T1000 (cell line): ENCODE results near the gene SYNGR4.
A peak's percentile ranks its signal among the peaks of the same experiment; 100 is the strongest.

Experiments used
- DNase-seq: peaks from one replicate; lab custom pipeline; 2025; ENCODE audit warnings: mixed read lengths; lab: John Stamatoyannopoulos, UW

Gene SYNGR4

DNA sequence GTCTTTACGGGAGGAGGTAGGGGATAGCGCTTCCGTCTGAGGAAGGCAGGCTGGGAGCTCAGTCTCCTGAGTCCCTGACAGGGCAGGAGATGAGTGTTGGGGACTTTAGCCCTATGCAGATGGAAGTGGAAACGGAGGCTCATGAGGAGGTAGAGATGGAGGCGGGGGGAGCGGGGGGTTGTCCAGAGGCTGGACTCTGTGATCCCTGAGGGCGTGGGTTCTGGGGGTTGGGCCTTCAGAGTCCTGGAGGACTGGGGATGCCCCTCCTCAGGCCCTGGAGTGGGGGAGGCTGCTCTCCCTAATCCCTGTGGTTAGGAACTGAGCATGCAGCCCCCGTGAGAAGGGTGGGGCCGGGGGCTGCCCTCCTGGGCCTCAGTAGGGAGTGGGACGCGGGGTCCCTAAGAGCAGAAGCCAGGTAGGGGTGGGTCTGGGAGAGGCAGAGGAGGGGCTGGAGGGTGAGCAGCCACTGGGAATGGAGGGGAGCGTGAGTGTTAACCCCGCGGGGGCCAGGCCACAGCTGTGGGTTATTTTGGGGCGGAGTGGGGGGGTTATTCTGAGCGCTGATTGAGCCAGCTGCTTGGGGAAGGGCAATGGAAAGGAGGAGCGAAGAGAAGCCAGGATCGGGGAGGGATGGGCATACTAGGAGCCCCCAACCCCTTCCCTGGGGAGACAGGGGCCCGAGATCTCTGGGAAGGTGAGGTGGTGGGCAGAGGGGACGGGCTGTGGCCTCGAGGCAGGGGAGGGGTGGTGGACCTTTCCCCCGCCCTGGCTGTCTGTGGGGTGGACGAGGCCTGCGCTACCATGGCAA is 32.1 kb downstream of the SYNGR4 start:
- DNase-seq, result no peak

DNA sequence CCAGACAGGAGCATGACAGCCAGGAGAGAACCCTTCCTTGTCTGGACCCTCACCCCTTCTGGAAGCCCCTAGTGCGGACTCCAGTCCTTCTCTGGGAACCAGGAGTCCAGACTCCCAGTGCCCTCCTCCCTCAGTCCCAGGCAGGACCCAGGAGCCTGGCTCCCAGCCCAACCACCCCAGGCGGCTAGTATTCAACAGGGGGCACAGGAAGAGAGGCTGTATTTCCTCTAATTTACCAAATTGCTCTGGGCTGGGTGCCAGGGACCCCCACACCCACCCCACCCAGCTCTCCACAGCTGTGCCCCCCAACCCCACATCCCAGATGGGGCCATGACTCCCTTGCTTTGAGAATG is 32.6 kb downstream of the SYNGR4 start:
- DNase-seq, result no peak

DNA sequence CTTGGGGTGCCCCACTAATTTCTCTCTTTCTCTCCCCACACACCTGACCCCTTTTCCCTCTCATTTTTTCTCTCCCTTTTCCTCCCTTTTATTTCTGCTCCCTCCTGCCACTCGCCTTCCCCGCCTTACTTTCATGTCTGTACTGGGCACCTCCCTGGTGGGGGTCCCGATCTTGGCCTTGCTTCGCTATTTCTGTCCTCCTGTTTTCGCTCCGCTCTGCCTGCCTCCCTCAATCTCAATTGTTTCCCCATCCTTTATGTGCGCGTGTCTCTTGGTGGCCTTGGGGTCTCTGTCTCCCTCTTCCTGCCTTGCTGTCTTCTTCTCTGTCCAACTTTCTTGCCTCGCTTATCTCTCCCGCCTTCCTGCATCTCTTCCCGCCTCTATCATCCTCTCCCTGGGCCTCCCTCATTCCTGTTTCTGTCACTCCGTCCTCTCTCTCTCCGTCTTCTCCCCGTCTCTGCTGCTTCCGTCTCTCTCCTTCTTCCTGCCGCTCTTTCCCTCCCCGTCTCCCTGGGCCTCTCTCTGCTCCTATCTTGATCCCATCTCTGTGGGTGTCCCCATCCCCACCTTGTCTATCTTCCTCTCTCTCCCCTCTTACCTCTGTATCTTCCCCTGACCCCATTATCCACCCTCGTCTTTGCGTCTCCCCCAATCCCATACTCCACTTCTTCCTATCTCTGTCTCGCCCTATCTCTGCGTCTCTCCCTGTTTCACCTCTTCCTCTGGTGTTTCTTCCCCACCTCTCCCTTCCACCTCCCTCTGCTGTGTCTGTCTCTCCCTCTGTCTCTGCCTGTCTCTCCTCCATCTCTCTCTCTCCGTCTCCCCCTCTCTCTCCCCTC is 33.3 kb downstream of the SYNGR4 start:
- no peak for DNase-seq

DNA sequence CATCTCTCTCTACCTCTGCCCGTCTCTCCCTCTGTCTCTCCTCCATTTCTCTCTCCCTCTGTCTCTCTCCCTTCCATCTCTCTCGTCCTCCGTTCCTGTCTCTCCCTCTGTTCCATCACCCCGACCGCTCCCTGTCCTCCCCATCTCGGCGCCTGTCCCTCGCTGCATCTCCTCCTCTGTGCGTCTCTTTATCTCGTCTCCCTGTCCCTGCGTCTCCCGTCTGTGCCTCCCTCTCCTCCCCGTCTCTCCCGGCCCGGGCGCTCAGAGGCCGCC is 33.9 kb downstream of the SYNGR4 start:
- no peak for DNase-seq

DNA sequence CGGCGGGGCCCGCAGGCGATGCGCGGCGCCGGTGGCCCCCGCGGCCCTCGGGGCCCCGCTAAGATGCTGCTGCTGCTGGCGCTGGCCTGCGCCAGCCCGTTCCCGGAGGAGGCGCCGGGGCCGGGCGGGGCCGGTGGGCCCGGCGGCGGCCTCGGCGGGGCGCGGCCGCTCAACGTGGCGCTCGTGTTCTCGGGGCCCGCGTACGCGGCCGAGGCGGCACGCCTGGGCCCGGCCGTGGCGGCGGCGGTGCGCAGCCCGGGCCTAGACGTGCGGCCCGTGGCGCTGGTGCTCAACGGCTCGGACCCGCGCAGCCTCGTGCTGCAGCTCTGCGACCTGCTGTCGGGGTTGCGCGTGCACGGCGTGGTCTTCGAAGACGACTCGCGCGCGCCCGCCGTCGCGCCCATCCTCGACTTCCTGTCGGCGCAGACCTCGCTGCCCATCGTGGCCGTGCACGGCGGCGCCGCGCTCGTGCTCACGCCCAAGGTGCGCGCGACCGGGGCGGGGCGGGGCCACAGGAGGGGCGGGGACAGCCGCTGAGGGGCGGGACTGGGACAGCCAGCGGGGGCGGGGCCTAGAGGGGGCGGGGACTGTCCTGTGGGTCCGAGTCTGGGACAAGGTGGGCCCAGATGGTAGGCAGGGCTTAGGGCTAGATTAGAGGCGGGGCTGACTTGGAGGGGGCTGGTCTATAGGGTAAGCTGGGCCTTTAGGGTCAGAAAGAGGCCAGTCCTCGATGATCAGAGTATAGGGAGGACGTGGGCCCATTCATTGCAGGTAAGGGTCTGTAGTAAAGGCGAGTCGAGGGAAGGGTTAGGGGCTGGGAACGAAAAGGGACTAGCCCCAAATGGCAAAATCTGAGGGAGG is 34.4 kb downstream of the SYNGR4 start:
- peak; percentile 82 for DNase-seq

DNA sequence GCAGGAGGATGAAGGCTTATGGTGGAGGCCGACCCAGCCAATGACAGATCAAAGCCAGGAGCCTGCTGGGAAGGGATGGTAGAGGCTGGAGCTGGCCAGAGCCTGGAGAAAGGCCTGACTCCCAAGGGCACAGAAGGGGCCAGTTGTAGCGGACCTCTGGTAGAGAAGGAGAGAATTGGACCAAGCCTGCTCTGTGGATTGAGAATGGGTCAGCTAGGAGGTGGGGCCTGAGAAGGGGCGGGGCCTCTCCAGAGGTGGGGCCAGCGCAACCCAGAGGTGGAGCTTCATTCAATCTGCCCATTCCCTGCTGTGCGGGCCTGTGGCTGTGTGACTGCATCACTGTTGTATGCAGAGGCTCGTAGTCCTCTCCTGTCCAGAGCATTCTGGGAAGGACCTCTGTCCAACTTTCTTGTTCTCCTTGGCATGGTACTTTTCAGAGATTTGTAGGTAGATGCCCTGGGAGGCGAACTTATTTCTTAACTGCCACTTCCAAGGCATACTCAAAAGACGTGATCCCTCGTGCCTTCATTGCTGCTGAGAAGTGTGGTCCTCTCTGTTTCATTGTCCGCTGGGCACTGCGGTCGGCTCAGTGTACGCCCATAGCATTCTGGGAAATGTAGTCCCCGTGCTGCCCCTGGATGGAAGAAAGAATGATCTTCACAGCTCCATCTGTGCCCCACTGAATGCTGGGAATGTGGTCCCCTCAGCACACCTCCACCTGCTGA is 36.0 kb downstream of the SYNGR4 start:
- DNase-seq, result peak; percentile 66

DNA sequence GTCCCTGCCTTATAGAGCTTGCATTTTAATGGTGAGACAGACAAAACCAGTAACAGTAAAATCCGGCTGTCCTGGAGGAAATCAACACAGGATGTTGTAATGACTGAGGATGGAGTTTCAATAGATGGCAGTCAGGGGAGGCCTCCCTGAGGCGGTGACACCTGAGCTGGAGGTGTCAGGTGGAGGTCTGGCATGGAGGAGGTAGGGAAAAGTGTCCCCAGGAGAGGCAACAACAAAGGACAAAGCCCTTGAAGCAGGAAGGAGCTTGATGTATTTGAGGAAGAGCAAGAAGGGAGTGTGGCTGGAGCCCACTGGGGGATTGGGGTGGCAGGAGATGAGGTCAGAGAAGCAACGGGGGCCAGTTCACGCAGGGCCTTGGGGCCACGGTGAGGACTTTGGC is 37.1 kb downstream of the SYNGR4 start:
- no peak for DNase-seq

DNA sequence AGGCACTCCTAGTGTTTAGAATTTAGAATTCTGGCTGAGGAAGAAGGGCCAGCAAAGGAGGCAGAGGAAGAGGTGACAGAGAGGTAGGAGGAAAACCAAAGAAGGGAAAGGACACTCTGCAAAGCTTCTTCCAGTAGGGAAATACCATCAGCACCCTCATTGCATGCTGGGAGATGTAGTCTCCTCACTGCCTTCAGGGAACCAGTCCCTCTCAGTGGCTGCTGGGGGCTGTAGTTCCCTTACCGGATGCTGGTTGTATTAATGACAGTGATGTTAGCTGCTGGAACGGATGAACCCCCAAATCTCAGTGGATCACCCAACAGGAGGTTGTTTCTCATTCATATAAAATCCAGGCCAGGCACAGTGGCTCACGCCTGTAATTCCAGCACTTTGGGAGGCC is 39.4 kb downstream of the SYNGR4 start:
- no peak for DNase-seq

DNA sequence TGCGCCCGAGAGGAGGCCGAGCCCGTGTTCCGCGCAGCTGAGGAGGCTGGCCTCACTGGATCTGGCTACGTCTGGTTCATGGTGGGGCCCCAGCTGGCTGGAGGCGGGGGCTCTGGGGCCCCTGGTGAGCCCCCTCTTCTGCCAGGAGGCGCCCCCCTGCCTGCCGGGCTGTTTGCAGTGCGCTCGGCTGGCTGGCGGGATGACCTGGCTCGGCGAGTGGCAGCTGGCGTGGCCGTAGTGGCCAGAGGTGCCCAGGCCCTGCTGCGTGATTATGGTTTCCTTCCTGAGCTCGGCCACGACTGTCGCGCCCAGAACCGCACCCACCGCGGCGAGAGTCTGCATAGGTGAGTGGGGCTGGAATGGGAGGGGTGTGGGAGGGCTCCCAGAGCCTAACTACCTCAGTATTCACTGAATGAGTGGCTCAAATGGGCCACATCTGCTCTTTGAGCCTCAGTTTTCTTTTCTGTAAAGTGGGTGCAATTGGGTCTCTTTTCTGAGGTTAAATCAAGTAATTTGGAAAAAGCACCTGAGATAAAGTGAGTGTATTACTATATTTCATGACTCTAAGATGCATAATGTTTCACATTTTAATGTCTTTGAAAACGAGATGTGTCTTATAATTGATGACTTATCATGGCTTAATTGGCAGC is 41.0 kb downstream of the SYNGR4 start:
- DNase-seq, result no peak

DNA sequence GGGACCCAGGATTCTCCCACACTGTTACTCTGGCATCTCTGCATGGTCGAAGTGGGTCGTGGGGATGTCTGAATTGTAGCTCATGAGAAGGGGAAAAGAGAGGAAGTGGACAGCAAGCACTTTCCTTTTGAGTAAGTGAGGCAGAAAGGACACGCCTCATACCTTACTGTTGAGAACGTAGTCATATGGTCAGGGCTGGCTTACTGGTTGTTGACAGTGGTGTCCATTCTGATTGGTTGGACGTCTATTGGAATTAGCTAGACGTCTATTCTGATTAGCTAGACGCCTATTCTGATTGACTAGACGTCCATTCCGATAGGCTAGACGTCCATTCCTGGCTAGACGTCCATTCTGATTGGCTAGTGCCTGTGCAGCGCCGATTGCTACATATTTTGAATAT is 41.7 kb downstream of the SYNGR4 start:
- no peak for DNase-seq

DNA sequence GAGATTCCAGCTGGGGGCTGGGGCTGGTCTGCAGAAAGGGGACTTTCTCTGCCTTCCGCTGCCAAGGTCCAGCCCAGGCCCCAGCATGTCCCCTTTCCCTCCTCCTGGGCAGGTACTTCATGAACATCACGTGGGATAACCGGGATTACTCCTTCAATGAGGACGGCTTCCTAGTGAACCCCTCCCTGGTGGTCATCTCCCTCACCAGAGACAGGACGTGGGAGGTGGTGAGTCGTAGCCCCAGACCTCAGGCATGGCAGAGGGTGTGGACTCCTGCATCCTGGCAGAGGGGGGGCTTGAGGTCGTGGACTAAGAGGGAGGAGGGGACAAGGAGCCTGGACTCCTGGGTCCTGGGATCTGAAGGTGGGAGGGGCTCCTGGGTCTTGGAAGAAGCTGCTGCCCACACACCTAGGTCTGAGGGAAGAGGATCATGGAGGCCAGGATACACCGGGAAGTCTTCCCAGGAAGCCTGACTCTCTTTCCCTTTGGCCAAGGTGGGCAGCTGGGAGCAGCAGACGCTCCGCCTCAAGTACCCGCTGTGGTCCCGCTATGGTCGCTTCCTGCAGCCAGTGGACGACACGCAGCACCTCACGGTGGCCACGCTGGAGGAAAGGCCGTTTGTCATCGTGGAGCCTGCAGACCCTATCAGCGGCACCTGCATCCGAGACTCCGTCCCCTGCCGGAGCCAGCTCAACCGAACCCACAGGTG is 49.9 kb downstream of the SYNGR4 start:
- no peak for DNase-seq

DNA sequence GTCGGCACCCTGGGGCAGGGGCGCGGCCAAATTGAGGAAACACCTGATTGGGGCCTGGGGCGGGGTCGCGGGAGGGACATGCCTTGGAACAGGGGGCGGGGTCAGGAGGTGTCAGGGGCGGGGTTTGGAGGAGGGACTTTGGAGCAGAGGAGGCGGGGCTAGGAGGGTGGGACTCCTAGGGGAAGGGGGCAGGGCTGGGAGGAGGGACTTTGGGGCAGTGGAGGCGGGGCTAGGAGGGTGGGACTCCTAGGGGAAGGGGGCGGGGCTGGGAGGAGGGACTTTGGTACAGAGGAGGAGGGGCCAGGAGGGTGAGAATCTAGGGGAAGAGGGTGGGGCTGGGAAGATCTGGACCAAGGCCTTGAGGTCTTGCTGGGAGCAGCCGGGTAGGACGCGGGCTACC is 51.2 kb downstream of the SYNGR4 start:
- no peak for DNase-seq

DNA sequence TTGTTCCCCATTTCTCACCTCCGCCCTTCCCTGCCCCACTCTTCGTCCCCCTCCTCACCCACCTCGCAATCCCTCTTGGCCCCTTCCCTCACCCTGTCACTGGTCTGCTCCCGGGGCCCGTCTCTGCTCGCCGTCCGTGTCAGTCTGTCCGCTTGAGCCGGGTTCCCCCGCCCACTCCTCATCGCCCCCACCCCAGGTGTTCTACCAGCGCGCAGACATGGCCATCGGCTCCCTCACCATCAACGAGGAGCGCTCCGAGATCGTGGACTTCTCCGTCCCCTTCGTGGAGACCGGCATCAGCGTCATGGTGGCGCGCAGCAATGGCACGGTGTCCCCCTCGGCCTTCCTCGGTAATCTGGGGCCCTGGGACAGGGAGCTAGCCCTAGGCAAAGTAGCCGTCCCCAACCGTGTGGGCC is 51.6 kb downstream of the SYNGR4 start:
- no peak for DNase-seq

DNA sequence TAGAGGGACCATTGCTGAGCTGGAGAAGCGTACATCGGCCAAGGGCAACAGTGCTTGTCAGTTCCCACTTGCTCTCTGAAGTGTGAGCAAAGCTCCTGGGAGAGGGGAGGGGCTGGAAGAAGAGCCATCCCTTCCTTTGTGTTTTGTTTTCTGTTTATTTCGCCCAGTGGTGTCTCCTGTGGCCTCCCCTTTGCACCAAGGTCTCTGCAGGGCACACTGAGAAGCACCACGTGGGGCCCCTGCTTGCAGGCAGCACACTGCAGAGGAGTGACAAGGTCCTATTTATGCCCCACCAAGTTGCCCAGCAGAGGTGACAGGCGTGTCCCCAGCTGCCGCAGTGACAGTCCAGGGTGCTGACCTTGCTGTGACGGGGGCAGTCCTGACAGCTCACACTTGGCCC is 53.3 kb downstream of the SYNGR4 start:
- DNase-seq, result no peak

DNA sequence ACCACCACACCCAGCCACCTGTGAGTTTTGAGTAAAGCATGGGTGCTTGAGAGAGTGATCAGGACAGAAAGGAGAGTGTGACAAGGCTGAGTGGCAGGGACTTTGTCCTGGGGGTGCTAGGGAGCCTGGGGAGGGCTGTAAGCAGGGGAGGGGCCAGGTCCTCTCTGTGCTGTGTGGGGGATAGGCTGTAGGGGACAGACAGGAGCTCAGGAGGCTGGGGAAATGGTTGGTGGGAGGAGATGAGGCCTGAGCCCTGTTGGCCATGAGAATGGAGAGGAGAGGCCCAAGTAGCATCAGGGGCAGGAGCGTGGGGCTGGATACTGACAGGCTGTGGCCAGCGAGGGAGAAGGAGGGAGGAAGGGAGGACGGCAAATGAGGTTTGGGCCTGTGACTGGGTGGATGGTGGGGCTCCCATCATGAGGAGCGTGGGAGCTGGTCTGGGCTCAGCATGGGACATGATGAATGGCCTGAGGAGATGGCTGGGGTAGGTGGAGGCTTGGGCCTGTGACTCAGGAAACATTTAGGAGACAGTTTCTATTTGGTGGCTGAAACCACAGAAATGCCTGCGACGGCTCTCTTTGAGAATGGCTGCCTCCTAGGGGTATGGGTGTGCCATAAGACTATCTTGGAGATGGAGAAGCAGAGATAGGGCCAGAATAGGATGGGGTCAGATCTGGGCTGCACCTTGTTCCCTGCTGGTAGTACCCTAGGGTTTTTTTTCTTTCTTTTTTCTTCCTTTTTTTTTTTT is 54.3 kb downstream of the SYNGR4 start:
- DNase-seq, result no peak

DNA sequence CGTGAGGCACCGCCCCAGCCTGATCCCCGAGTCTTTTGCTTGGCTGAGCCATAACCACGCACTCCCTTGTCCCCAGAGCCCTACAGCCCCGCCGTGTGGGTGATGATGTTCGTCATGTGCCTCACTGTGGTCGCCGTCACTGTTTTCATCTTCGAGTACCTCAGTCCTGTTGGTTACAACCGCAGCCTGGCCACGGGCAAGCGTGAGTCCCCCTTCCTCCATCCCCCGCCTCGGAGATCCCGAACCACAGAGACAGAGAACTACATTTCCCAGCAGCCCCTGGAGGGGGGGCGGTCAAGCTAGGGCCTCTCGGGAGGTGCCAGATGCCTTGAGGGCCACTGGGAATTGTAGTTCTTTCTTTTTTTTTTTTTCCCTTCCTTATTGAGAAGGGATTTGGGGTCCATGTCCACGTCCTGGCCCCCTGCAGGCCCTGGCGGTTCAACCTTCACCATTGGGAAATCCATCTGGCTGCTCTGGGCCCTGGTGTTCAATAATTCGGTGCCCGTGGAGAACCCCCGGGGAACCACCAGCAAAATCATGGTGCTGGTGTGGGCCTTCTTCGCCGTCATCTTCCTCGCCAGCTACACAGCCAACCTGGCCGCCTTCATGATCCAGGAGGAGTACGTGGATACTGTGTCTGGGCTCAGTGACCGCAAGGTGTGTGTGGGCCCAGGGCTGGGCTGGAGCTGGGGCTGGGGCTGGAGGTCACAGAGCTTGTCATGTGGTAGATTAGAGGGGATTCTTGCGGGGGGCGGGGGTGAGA is 55.2 kb downstream of the SYNGR4 start:
- no peak for DNase-seq

DNA sequence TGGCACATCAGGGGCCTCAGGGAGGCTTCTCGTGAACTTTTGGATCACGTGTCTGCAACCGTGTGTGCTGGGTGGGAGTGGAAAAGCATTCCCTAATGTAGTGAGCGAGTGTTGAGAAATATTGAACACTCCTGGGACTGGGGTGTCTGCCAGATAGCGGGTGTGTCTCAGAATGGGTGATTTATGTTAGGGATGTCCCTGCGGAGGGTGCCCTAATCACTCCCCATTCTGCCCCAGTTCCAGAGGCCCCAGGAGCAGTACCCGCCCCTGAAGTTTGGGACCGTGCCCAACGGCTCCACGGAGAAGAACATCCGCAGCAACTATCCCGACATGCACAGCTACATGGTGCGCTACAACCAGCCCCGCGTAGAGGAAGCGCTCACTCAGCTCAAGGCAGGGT is 57.4 kb downstream of the SYNGR4 start:
- no peak for DNase-seq

DNA sequence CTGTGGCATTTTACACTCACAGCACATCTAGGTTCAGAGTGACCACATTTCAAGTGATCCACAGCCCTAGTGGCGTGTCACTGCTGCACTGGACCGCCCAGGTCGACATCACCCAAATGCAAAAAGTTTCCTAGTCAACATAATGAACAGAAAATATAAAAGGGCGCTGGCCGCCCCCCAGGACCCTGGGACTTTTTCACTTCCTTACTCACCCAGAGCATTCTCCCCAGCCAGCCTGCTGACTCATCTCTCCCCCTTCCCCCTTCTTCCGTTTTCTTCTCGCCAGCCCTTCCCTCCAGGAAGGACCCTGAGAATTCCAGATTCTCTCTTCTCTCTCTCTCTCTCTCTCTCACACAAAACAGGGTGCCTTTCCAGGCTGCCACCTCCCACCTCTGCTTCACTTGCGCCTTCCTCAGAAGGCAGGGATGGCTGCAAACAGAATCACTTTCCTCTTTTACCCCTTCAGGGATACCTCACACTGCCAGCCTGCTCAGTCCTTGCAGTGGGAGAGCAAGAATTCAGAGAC is 60.6 kb downstream of the SYNGR4 start:
- no peak for DNase-seq
